SK-N-SH treated with all-trans-retinoic acid at 6 μM for 48 hours (cell line): ENCODE measurements around the gene CLIP1.
"Not testable (repeated sequence)": the region's sequence is repeated elsewhere in the genome, so short reads cannot be mapped to it uniquely, and the experiment has no call there.

Experiments
- ATAC-seq: fragments of 200-7000 bp; cut with Tn5 transposase; 3 replicates; pipeline ENCODE4 v1.9.1; 2020; ENCODE audit warnings: mild to moderate bottlenecking, moderate library complexity
- ARNTL ChIP-seq: fragments of 450-650 bp; formaldehyde crosslinking; IDR thresholded peaks from 2 replicates; pipeline ENCODE4 v1.5.0; 2020; ENCODE audit warnings: low read depth, mild to moderate bottlenecking, moderate library complexity, borderline replicate concordance
- BACH2 ChIP-seq: fragments of 250-450 bp; sonication (Bioruptor Pico); IDR thresholded peaks from 2 replicates; pipeline ENCODE4 v1.9.0; 2021; ENCODE audit warnings: mild to moderate bottlenecking, borderline replicate concordance
- CSDC2 ChIP-seq: fragments of 250-450 bp; sonication (Bioruptor Pico); IDR thresholded peaks from 2 replicates; pipeline ENCODE4 v1.5.0; 2020; ENCODE audit warnings: mild to moderate bottlenecking, moderate library complexity
- GLIS3 ChIP-seq: fragments of 250-450 bp; sonication (Bioruptor Pico); IDR thresholded peaks from 2 replicates; pipeline ENCODE4 v1.5.0; 2020; ENCODE audit warnings: mild to moderate bottlenecking, moderate library complexity
- ISL1 ChIP-seq: fragments of 250-450 bp; sonication (Bioruptor Pico); IDR thresholded peaks from 2 replicates; pipeline ENCODE4 v2.1.2; 2022; ENCODE audit warnings: mild to moderate bottlenecking, moderate library complexity
- OSR1 ChIP-seq: fragments of 250-450 bp; sonication (Bioruptor Pico); IDR thresholded peaks from 2 replicates; pipeline ENCODE4 v1.8.0; 2022; ENCODE audit warnings: moderate library complexity, mild to moderate bottlenecking, inconsistent platforms
- PPARA ChIP-seq: fragments of 250-450 bp; sonication (Bioruptor Pico); IDR thresholded peaks from 2 replicates; pipeline ENCODE4 v1.5.0; 2020; ENCODE audit warnings: mild to moderate bottlenecking, borderline replicate concordance
- SNAI2 ChIP-seq: fragments of 250-450 bp; sonication (Bioruptor Pico); IDR thresholded peaks from 2 replicates; pipeline ENCODE4 v1.5.0; 2020; ENCODE audit warnings: mild to moderate bottlenecking, moderate library complexity
- TCF4 ChIP-seq: fragments of 250-450 bp; sonication (Bioruptor Pico); IDR thresholded peaks from 2 replicates; pipeline ENCODE4 v1.8.0; 2021; ENCODE audit warnings: mild to moderate bottlenecking, moderate library complexity, borderline replicate concordance
- TOX ChIP-seq: fragments of 250-450 bp; sonication (Bioruptor Pico); IDR thresholded peaks from 2 replicates; pipeline ENCODE4 v1.8.0; 2021; ENCODE audit warnings: mild to moderate bottlenecking, moderate library complexity, borderline replicate concordance
- ZC3H10 ChIP-seq: fragments of 250-450 bp; sonication (Bioruptor Pico); IDR thresholded peaks from 2 replicates; pipeline ENCODE4 v1.5.1; 2021; ENCODE audit warnings: mild to moderate bottlenecking, moderate library complexity
- ZNF565 ChIP-seq: fragments of 450-650 bp; formaldehyde crosslinking; conservative IDR thresholded peaks from 2 replicates; pipeline ENCODE4 v1.5.0; 2020; ENCODE audit warnings: low read depth, mild to moderate bottlenecking, moderate library complexity
- ZNF70 ChIP-seq: fragments of 450-650 bp; formaldehyde crosslinking; IDR thresholded peaks from 2 replicates; pipeline ENCODE4 v1.5.0; 2020; ENCODE audit warnings: mild to moderate bottlenecking, moderate library complexity
- ZNF8 ChIP-seq: fragments of 450-650 bp; formaldehyde crosslinking; IDR thresholded peaks from 2 replicates; pipeline ENCODE4 v1.5.0; 2020; ENCODE audit warnings: mild to moderate bottlenecking, moderate library complexity
- TF ChIP-seq, protein P1 (sequence below): fragments of 250-450 bp; sonication (Bioruptor Pico); IDR thresholded peaks from 2 replicates; pipeline ENCODE4 v1.8.0; 2020; ENCODE audit warnings: mild to moderate bottlenecking, moderate library complexity, borderline replicate concordance
- TF ChIP-seq, protein P2 (sequence below): fragments of 250-450 bp; sonication (Bioruptor Pico); IDR thresholded peaks from 2 replicates; pipeline ENCODE4 v1.5.1; 2020; ENCODE audit warnings: low read depth, mild to moderate bottlenecking, moderate library complexity
- TF ChIP-seq, protein P3 (sequence below): fragments of 250-450 bp; sonication (Bioruptor Pico); IDR thresholded peaks from 2 replicates; pipeline ENCODE4 v1.5.0; 2020; ENCODE audit warnings: mild to moderate bottlenecking, moderate library complexity
- TF ChIP-seq, protein P4 (sequence below): fragments of 250-450 bp; sonication (Bioruptor Pico); IDR thresholded peaks from 2 replicates; pipeline ENCODE4 v1.8.0; 2021; ENCODE audit warnings: low read depth, mild to moderate bottlenecking, moderate library complexity, borderline replicate concordance
- TF ChIP-seq, protein P5 (sequence below): fragments of 250-450 bp; sonication (Bioruptor Pico); IDR thresholded peaks from 2 replicates; pipeline ENCODE4 v1.5.1; 2021; ENCODE audit warnings: mild to moderate bottlenecking, moderate library complexity

Gene CLIP1

DNA sequence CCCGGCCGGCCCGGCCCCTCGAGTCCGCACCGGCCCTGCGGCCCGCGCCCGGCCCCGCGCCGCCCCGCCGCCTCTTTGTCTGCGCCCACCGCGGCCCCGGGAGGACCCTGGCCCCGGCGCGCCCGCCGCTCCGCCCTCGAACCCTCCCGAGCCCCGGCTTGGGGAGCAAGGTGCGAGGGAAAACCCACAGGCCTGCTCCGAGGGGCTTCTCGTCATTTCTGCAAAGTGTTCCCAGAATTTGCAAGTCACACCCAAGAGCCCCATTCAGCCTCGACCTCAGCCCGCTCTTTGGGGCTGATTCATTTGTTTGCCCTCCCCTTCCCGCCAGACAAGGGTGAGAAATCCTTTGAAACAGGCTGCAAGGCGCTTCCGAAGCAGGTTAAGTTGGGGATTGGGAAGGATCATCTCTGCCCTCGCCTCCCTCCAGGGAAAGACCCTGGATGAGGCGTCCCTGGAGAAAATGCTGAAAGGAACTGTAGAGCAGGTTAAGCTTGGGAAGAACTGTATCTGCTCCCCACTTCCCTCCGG, 325 bp upstream of the CLIP1 start:
- ATAC-seq, result peak; percentile 16
- no peak for TF ChIP-seq ZNF70 (CRISPR knock-in tag)

DNA sequence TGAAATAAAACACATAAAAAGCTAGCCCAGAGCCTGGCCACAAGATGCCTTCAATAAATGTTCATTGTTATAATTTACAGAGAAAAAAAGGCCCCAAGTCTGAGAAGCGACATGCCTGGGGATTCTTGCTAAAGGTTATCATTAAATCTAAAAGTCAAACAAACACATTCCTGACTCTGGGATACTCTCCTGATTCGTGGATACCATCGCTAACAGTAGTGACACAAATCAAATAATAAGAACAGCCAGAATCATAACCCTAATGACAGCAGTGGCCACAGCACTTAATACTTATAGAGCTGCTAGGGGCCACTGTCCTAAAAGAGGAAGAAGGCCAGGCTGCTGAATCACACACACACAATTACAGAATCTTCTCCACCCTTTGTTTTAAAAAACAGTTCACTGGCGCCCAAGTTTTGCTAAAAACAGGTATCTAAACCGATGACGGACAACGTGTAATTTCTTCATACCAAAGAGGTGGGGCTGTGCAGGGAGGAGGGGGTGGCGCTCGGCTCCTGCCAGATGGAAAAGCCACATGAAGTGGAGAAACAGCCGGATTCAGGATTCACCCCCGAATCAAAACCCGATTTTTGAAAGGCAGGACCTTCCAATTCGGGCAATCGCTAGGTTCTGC, 1.2 kb downstream of the CLIP1 start:
- peak; percentile 42 for ATAC-seq
- TF ChIP-seq ZC3H10 (CRISPR knock-in tag) (no peak), TCF4 (CRISPR knock-in tag) (no peak), GLIS3 (CRISPR knock-in tag) (no peak), CSDC2 (CRISPR knock-in tag) (no peak), PPARA (CRISPR knock-in tag) (no peak), ZNF70 (CRISPR knock-in tag) (no peak), ARNTL (CRISPR knock-in tag) (no peak)
- TF ChIP-seq, protein P1, sequence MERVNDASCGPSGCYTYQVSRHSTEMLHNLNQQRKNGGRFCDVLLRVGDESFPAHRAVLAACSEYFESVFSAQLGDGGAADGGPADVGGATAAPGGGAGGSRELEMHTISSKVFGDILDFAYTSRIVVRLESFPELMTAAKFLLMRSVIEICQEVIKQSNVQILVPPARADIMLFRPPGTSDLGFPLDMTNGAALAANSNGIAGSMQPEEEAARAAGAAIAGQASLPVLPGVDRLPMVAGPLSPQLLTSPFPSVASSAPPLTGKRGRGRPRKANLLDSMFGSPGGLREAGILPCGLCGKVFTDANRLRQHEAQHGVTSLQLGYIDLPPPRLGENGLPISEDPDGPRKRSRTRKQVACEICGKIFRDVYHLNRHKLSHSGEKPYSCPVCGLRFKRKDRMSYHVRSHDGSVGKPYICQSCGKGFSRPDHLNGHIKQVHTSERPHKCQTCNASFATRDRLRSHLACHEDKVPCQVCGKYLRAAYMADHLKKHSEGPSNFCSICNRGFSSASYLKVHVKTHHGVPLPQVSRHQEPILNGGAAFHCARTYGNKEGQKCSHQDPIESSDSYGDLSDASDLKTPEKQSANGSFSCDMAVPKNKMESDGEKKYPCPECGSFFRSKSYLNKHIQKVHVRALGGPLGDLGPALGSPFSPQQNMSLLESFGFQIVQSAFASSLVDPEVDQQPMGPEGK, result no peak
- TF ChIP-seq, protein P2, sequence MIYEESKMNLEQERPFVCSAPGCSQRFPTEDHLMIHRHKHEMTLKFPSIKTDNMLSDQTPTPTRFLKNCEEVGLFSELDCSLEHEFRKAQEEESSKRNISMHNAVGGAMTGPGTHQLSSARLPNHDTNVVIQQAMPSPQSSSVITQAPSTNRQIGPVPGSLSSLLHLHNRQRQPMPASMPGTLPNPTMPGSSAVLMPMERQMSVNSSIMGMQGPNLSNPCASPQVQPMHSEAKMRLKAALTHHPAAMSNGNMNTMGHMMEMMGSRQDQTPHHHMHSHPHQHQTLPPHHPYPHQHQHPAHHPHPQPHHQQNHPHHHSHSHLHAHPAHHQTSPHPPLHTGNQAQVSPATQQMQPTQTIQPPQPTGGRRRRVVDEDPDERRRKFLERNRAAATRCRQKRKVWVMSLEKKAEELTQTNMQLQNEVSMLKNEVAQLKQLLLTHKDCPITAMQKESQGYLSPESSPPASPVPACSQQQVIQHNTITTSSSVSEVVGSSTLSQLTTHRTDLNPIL (CRISPR knock-in tag), result no peak
- TF ChIP-seq, protein P3, sequence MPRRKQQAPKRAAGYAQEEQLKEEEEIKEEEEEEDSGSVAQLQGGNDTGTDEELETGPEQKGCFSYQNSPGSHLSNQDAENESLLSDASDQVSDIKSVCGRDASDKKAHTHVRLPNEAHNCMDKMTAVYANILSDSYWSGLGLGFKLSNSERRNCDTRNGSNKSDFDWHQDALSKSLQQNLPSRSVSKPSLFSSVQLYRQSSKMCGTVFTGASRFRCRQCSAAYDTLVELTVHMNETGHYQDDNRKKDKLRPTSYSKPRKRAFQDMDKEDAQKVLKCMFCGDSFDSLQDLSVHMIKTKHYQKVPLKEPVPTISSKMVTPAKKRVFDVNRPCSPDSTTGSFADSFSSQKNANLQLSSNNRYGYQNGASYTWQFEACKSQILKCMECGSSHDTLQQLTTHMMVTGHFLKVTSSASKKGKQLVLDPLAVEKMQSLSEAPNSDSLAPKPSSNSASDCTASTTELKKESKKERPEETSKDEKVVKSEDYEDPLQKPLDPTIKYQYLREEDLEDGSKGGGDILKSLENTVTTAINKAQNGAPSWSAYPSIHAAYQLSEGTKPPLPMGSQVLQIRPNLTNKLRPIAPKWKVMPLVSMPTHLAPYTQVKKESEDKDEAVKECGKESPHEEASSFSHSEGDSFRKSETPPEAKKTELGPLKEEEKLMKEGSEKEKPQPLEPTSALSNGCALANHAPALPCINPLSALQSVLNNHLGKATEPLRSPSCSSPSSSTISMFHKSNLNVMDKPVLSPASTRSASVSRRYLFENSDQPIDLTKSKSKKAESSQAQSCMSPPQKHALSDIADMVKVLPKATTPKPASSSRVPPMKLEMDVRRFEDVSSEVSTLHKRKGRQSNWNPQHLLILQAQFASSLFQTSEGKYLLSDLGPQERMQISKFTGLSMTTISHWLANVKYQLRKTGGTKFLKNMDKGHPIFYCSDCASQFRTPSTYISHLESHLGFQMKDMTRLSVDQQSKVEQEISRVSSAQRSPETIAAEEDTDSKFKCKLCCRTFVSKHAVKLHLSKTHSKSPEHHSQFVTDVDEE (CRISPR knock-in tag), result no peak

DNA sequence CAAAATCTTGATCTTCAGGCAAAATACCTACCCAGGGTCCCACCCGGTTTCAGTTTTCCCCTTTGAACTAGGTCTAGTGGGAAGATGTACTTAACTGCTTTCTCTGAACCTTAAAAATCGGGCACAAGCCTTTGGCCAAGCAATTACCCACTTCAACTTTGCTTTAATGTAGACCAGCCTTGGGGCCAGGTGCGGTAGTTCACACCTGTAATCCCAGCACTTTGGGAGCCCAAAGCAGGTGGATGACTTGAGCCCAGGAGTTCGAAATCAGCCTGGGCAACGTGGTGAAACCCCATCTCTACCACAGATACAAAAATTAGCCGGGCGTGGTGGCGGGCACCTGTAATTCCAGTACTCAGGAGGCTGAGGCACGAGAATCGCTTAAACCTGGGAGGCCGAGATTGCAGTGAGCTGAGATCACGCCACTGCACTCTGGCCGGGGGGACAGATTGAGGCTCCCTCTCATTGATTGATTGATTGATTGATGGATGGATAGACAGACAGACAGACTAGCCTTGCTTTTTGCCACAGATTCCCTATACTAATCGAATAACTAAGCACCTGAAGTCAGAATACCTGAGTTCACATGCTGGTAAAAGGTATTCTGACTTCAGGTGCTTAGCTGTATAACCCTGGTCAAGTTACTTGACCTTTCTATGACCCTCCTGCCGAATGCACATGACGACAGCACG, 1.9 kb downstream of the CLIP1 start:
- TF ChIP-seq ZNF8 (CRISPR knock-in tag) (no peak), ARNTL (CRISPR knock-in tag) (no peak), TOX (CRISPR knock-in tag) (no peak), TCF4 (CRISPR knock-in tag) (no peak), SNAI2 (no peak), BACH2 (CRISPR knock-in tag) (no peak), ISL1 (CRISPR knock-in tag) (no peak), ZNF565 (CRISPR knock-in tag) (no peak), OSR1 (no peak), ZNF70 (CRISPR knock-in tag) (no peak), ZC3H10 (CRISPR knock-in tag) (no peak)
- TF ChIP-seq, protein P2 (CRISPR knock-in tag), result no peak
- TF ChIP-seq, protein P4, sequence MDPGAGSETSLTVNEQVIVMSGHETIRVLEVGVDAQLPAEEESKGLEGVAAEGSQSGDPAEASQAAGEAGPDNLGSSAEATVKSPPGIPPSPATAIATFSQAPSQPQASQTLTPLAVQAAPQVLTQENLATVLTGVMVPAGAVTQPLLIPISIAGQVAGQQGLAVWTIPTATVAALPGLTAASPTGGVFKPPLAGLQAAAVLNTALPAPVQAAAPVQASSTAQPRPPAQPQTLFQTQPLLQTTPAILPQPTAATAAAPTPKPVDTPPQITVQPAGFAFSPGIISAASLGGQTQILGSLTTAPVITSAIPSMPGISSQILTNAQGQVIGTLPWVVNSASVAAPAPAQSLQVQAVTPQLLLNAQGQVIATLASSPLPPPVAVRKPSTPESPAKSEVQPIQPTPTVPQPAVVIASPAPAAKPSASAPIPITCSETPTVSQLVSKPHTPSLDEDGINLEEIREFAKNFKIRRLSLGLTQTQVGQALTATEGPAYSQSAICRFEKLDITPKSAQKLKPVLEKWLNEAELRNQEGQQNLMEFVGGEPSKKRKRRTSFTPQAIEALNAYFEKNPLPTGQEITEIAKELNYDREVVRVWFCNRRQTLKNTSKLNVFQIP (CRISPR knock-in tag), result no peak
- TF ChIP-seq, protein P5, sequence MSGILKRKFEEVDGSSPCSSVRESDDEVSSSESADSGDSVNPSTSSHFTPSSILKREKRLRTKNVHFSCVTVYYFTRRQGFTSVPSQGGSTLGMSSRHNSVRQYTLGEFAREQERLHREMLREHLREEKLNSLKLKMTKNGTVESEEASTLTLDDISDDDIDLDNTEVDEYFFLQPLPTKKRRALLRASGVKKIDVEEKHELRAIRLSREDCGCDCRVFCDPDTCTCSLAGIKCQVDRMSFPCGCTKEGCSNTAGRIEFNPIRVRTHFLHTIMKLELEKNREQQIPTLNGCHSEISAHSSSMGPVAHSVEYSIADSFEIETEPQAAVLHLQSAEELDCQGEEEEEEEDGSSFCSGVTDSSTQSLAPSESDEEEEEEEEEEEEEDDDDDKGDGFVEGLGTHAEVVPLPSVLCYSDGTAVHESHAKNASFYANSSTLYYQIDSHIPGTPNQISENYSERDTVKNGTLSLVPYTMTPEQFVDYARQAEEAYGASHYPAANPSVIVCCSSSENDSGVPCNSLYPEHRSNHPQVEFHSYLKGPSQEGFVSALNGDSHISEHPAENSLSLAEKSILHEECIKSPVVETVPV (CRISPR knock-in tag), result no peak
- TF ChIP-seq, protein P3 (CRISPR knock-in tag), result no peak
- no peak for ATAC-seq

DNA sequence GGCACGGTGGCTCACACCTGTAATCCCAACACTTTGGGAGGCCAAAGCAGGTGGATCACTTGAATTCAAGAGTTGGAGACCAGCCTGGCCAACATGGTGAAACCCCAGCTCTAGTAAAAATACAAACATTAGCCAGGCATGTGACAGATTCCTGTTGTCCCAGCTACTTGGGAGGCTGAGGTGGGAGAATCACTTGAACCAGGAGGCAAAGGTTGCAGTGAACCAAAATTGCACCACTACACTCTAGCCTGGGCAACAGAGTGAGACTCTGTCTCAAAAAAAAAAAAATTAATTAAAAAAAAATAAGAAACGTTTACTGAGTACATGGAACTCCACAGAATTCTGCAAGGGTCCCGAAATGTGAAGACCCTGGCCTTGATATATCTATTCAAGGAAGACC, 3.4 kb downstream of the CLIP1 start:
- ATAC-seq, result not testable (repeated sequence)

DNA sequence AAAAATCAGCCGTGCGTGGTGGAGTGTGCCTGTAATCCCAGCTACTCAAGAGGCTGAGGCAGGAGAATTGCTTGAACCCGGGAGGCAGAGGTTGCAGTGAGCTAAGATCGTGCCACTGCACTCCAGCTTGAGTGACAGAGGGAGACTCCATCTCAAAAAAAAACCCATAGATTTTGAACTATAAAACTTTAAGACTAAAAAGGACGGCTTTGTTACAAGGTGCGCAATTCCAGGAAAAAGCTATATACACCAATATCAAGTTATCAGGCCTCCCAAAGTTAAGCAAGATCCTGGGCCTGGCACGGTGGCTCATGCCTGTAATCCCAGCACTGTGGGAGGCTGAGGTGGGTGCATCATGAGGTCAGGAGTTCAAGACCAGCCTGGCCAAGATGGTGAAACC, 6.8 kb downstream of the CLIP1 start:
- not testable (repeated sequence) for ATAC-seq
